H1 (cell line): Measurements from ENCODE around the gene WDFY4. TPM values are rescaled to one million over a fixed set of nuclear protein-coding genes. Genes with fewer than 3 reads are reported as not detected.
A peak's percentile ranks its signal among the peaks of the same experiment; 100 is the strongest.

ENCODE experiments used
- CTCF ChIA-PET: fragments of 300-600 bp; sonication (Branson Sonifier 250); formaldehyde crosslinking; loops from one replicate; lab custom pipeline; 2021; ENCODE audit not compliant: partially characterized antibody; lab: Charles Lee
- POLR2A ChIA-PET: fragments of 300-600 bp; sonication (Branson Sonifier 250); formaldehyde crosslinking; loops from one replicate; lab custom pipeline; 2021; ENCODE audit warnings: inconsistent platforms; ENCODE audit not compliant: partially characterized antibody; lab: Charles Lee
- DNase-seq, 2 experiments: peaks; one replicate each; pipeline versions ENCODE4 v3.0.0 to v3.0.0-alpha.2; 2010 to 2022; ENCODE audit warnings: low spot score in 2 of 2, low read depth in 1 of 2, mixed read lengths in 1 of 2
- FAIRE-seq: peaks from 2 replicates; lab custom pipeline; 2011; peaks lifted over from hg19 to GRCh38; lab: Jason Lieb, UNC
- H2AFZ ChIP-seq: 2 replicates; pipeline ENCODE4 v1.8.1; 2012; ENCODE audit warnings: low read length, inconsistent platforms
- H2AK5ac ChIP-seq: 2 replicates; pipeline ENCODE4 v1.6.1; 2013; ENCODE audit warnings: low read depth, low read length
- H2BK120ac ChIP-seq: replicated peaks from 2 replicates; pipeline ENCODE3; 2013; ENCODE audit warnings: low read depth, low read length, inconsistent platforms
- H2BK12ac ChIP-seq: 2 replicates; pipeline ENCODE4 v1.6.1; 2013; ENCODE audit warnings: low read depth, low read length
- H2BK15ac ChIP-seq: 2 replicates; pipeline ENCODE4 v1.6.1; 2013; ENCODE audit warnings: low read length
- H2BK20ac ChIP-seq: 2 replicates; pipeline ENCODE4 v1.6.1; 2013; ENCODE audit warnings: low read length
- H2BK5ac ChIP-seq: 2 replicates; pipeline ENCODE4 v1.6.1; 2013; ENCODE audit warnings: low read depth, low read length
- H3K14ac ChIP-seq: 2 replicates; pipeline ENCODE4 v1.6.1; 2013; ENCODE audit warnings: inconsistent platforms; ENCODE audit not compliant: insufficient read length
- H3K18ac ChIP-seq: 2 replicates; pipeline ENCODE4 v1.6.1; 2013; ENCODE audit warnings: low read length; ENCODE audit errors: extremely low read depth
- H3K23ac ChIP-seq: 2 replicates; pipeline ENCODE4 v1.6.1; 2013; ENCODE audit warnings: inconsistent platforms; ENCODE audit not compliant: insufficient read length
- H3K23me2 ChIP-seq: 2 replicates; pipeline ENCODE4 v1.6.1; 2013; ENCODE audit warnings: low read depth, low read length
- H3K27ac ChIP-seq: 2 replicates; pipeline ENCODE4 v1.6.1; 2011; ENCODE audit warnings: low read depth, low read length, inconsistent platforms
- H3K27me3 ChIP-seq, 4 experiments: replicated peaks in 1 of 4; 1 replicate in 1 of 4; 2 replicates in 3 of 4; pipeline versions ENCODE4 v1.6.1 to v1.8.1; 2011 to 2013; ENCODE audit warnings: low read length in 3 of 4, mild to moderate bottlenecking in 3 of 4, inconsistent platforms in 2 of 4, mixed read lengths in 2 of 4, moderate library complexity in 1 of 4; ENCODE audit not compliant: control insufficient read depth in 3 of 4, insufficient read depth in 3 of 4; ENCODE audit errors: extremely low read depth in 1 of 4
- H3K36me3 ChIP-seq, 4 experiments: 2 replicates each; pipeline versions ENCODE4 v1.6.1 to v1.8.1; 2011 to 2013; ENCODE audit warnings: mild to moderate bottlenecking in 4 of 4, low read length in 3 of 4, moderate library complexity in 2 of 4, control low read depth in 1 of 4, inconsistent platforms in 1 of 4; ENCODE audit not compliant: insufficient read depth in 4 of 4, control insufficient read depth in 2 of 4
- H3K4ac ChIP-seq: replicated peaks from 2 replicates; pipeline ENCODE3; 2013; ENCODE audit warnings: low read length, low read depth, mixed read lengths, inconsistent platforms; ENCODE audit not compliant: insufficient read length
- H3K4me1 ChIP-seq, 4 experiments: replicated peaks in 1 of 4; 1 replicate in 1 of 4; 2 replicates in 3 of 4; pipeline versions ENCODE4 v1.6.1 to v1.8.1; 2011 to 2013; ENCODE audit warnings: low read length in 3 of 4, inconsistent platforms in 2 of 4, mixed read lengths in 1 of 4; ENCODE audit not compliant: insufficient read depth in 4 of 4, control insufficient read depth in 3 of 4
- H3K4me2 ChIP-seq, 2 experiments: 2 replicates each; pipeline versions ENCODE4 v1.6.1 to v1.8.1; 2011 to 2013; ENCODE audit warnings: low read depth in 2 of 2, low read length in 2 of 2, control low read depth in 1 of 2, inconsistent platforms in 1 of 2, mild to moderate bottlenecking in 1 of 2; ENCODE audit not compliant: insufficient read depth in 1 of 2
- H3K4me3 ChIP-seq, 4 experiments: fragments of 200-600, 300-600 bp in 1 of 4; sonication (generic), shearing (Covaris generic), sonication (Bioruptor Twin) in 1 of 4; 2 replicates each; pipeline versions ENCODE4 v1.5.1 to v1.8.1; 2011 to 2016; ENCODE audit warnings: low read length in 4 of 4, low read depth in 3 of 4, control low read depth in 2 of 4, inconsistent platforms in 2 of 4, mild to moderate bottlenecking in 2 of 4, mixed read lengths in 1 of 4, moderate library complexity in 1 of 4; ENCODE audit not compliant: insufficient read depth in 2 of 4; ENCODE audit errors: extremely low read depth in 1 of 4
- H3K56ac ChIP-seq: replicated peaks from 2 replicates; pipeline ENCODE3; 2013; ENCODE audit warnings: low read depth, mild to moderate bottlenecking, mixed read lengths, low read length, inconsistent platforms; ENCODE audit not compliant: insufficient read length
- H3K79me1 ChIP-seq: 2 replicates; pipeline ENCODE4 v1.6.1; 2013; ENCODE audit warnings: low read depth, low read length, control low read depth
- H3K79me2 ChIP-seq, 2 experiments: 2 replicates each; pipeline versions ENCODE4 v1.6.1 to v1.8.1; 2012 to 2013; ENCODE audit warnings: low read length in 2 of 2, mild to moderate bottlenecking in 2 of 2, inconsistent platforms in 1 of 2; ENCODE audit not compliant: insufficient read depth in 2 of 2, control insufficient read depth in 1 of 2
- H3K9ac ChIP-seq, 4 experiments: replicated peaks in 1 of 4; 1 replicate in 1 of 4; 2 replicates in 3 of 4; pipeline versions ENCODE4 v1.6.1 to v1.8.1; 2011 to 2013; ENCODE audit warnings: low read depth in 3 of 4, low read length in 3 of 4, control low read depth in 2 of 4, mild to moderate bottlenecking in 2 of 4, moderate library complexity in 2 of 4, inconsistent platforms in 1 of 4; ENCODE audit errors: extremely low read depth in 1 of 4
- H3K9me3 ChIP-seq, 2 experiments: 2 replicates each; pipeline versions ENCODE4 v1.6.1 to v1.8.1; 2012 to 2013; ENCODE audit warnings: mild to moderate bottlenecking in 2 of 2, moderate library complexity in 2 of 2, control low read depth in 1 of 2, inconsistent platforms in 1 of 2, low read depth in 1 of 2, low read length in 1 of 2, mixed read lengths in 1 of 2; ENCODE audit not compliant: insufficient read depth in 2 of 2
- H4K20me1 ChIP-seq, 2 experiments: replicated peaks in 1 of 2; 2 replicates each; pipeline versions ENCODE3 to v1.8.1; 2011 to 2013; ENCODE audit warnings: inconsistent platforms in 2 of 2, low read length in 2 of 2, mild to moderate bottlenecking in 1 of 2; ENCODE audit not compliant: insufficient read depth in 2 of 2, control insufficient read depth in 1 of 2
- H4K5ac ChIP-seq: 2 replicates; pipeline ENCODE4 v1.6.1; 2013; ENCODE audit warnings: low read length, low read depth, mixed read lengths, inconsistent platforms; ENCODE audit not compliant: insufficient read length
- H4K8ac ChIP-seq: 2 replicates; pipeline ENCODE4 v1.8.0; 2013; ENCODE audit warnings: mild to moderate bottlenecking, moderate library complexity, low read length, inconsistent platforms; ENCODE audit not compliant: insufficient read depth; ENCODE audit errors: extremely low read depth
- H4K91ac ChIP-seq: replicated peaks from 2 replicates; pipeline ENCODE3; 2013; ENCODE audit warnings: low read length, mixed read lengths, inconsistent platforms; ENCODE audit not compliant: insufficient read length
- FOSL1 ChIP-seq: IDR thresholded peaks from 2 replicates; pipeline ENCODE4 v1.6.1; 2011; ENCODE audit warnings: mild to moderate bottlenecking, low read depth, low read length, moderate library complexity; ENCODE audit not compliant: insufficient read depth
- GABPA ChIP-seq: IDR thresholded peaks from 2 replicates; pipeline ENCODE4 v1.6.1; 2011; ENCODE audit warnings: mild to moderate bottlenecking, low read length, moderate library complexity, borderline replicate concordance; ENCODE audit not compliant: insufficient read depth
- JUND ChIP-seq: IDR thresholded peaks from 2 replicates; pipeline ENCODE4 v1.6.1; 2011; ENCODE audit warnings: mild to moderate bottlenecking, improper control_type of control experiment, low read length
- KDM1A ChIP-seq: fragments of 200-600, 300-600 bp; sonication (generic); IDR thresholded peaks from 2 replicates; pipeline ENCODE4 v1.7.1; 2016; ENCODE audit warnings: mild to moderate bottlenecking, low read length, borderline replicate concordance
- KDM4A ChIP-seq: IDR thresholded peaks from one replicate; pipeline ENCODE4 v1.7.1; 2012; ENCODE audit warnings: low read depth, mild to moderate bottlenecking, moderate library complexity, low read length, inconsistent platforms; ENCODE audit not compliant: severe bottlenecking
- MAFK ChIP-seq: IDR thresholded peaks from 2 replicates; pipeline ENCODE4 v1.6.1; 2012; ENCODE audit warnings: low read depth, mild to moderate bottlenecking, improper control_type of control experiment, low read length
- NRF1 ChIP-seq: IDR thresholded peaks from 2 replicates; pipeline ENCODE4 v1.6.1; 2011; ENCODE audit warnings: mild to moderate bottlenecking, low read depth, low read length, improper control_type of control experiment
- SP4 ChIP-seq: IDR thresholded peaks from 2 replicates; pipeline ENCODE4 v1.6.1; 2012; ENCODE audit warnings: low read length, inconsistent platforms
- TEAD4 ChIP-seq: IDR thresholded peaks from 2 replicates; pipeline ENCODE4 v1.6.1; 2012; ENCODE audit warnings: low read depth, low read length, inconsistent platforms, mixed read lengths
- YY1 ChIP-seq: IDR thresholded peaks from 2 replicates; pipeline ENCODE4 v1.6.1; 2011; ENCODE audit warnings: low read depth, mild to moderate bottlenecking, low read length
- WGBS, 2 experiments: shearing (Covaris generic) in 1 of 2; methylation state at CpG; one replicate each; pipeline versions ENCODE4 v1.1.6 to v1.1.7; 2013 to 2015; ENCODE audit warnings: low lambda C conversion rate in 2 of 2, mixed read lengths in 2 of 2, inconsistent platforms in 1 of 2, low coverage in 1 of 2, missing lambda C conversion rate in 1 of 2; ENCODE audit not compliant: insufficient replicate concordance in 2 of 2, insufficient coverage in 1 of 2, insufficient read length in 1 of 2; ENCODE audit errors: extremely low coverage in 1 of 2, missing lambda C conversion rate in 1 of 2; 5-methylcytosine and 5-hydroxymethylcytosine counted together
- polyA plus RNA-seq, 7 experiments: library from polyadenylated mRNA; depleted of rRNA in 3 of 7; stranded (reverse) in 5 of 7; unstranded in 2 of 7; fragments of >200 nt in 5 of 7; fragments of 200-250 nt in 2 of 7; gene quantifications; 1 replicate in 5 of 7; 2 replicates in 1 of 7; 4 replicates in 1 of 7; pipeline versions ENCODE4 v1.2.1 to v1.2.3, GENCODE V29; 2011 to 2013; ENCODE audit warnings: missing spikeins in 2 of 7, mixed read lengths in 2 of 7
- total RNA-seq: library from RNA; stranded (reverse); fragmentation: NEBNext Ultra II Directional; extraction: Animal tissue kit (Norgen Biotek cat#: 25700); gene quantifications from 2 replicates; pipeline ENCODE4 v1.2.1, GENCODE V29; 2021

Gene WDFY4
- total and polyA plus RNA-seq, 2 of the 8 experiments (the other 6 are each of a cell fraction or from before 2014, with no cell fraction given), result not detected

- H3K56ac ChIP-seq, result no peak overlapping the region
- WGBS, 2 experiments, result 89% methylated on average over 9 of the region's 9 CpGs; no CpG with 5 or more reads in 1 of the 2 experiments
- H2BK120ac ChIP-seq, result no peak overlapping the region
- peaks cover 0 to 2% (median 0%) of the 10 kb centered on the region in 4 experiments; a peak in 1 of 7 replicates for H3K4me1 ChIP-seq
- POLR2A ChIA-PET, result no interaction called here
- H3K9ac ChIP-seq, result no peak overlapping the region
- H4K8ac ChIP-seq, result no peak overlapping the region
- H3K9me3 ChIP-seq, result no peaks in the 10 kb centered on the region
- H3K4me2 ChIP-seq, result no peak overlapping the region
- no peak overlapping the region for H3K23ac ChIP-seq
- H3K4ac ChIP-seq, result no peak overlapping the region
- no peak overlapping the region for H3K18ac ChIP-seq
- H3K79me1 ChIP-seq, result no peaks in the 10 kb centered on the region
- CTCF ChIA-PET, result interaction anchor here (0.6 to 3.3 kb wide), 17 partner anchors 8 to 628 kb away, joined by 3 to 14 read pairs (median 4); no protein-coding TSS in a partner anchor
- H2BK5ac ChIP-seq, result no peak overlapping the region
- no peak overlapping the region for H2AFZ ChIP-seq
- H3K79me2 ChIP-seq, result no peaks in the 10 kb centered on the region
- no peak overlapping the region for H3K4me3 ChIP-seq
- H2BK20ac ChIP-seq, result no peak overlapping the region
- no peaks in the 10 kb centered on the region for H3K27me3 ChIP-seq
- H2BK12ac ChIP-seq, result no peak overlapping the region
- no peaks in the 10 kb centered on the region for H3K36me3 ChIP-seq
- H2AK5ac ChIP-seq, result peak overlapping the region; percentile 61; the same call in 1 of the 2 replicates
- no peak overlapping the region for H2BK15ac ChIP-seq
- H3K14ac ChIP-seq, result no peak overlapping the region
- H3K23me2 ChIP-seq, result no peaks in the 10 kb centered on the region
- no peak overlapping the region for H4K91ac ChIP-seq
- FAIRE-seq, result no peak
- DNase-seq, result peak in 1 of 2 experiments; percentile 11
- no peak overlapping the region for H4K5ac ChIP-seq
- H3K27ac ChIP-seq, result no peak overlapping the region
- H4K20me1 ChIP-seq, result no peaks in the 10 kb centered on the region
- no peak for TF ChIP-seq YY1
- no peak for TF ChIP-seq JUND
- TF ChIP-seq MAFK, result no peak
- no peak for TF ChIP-seq NRF1
- no peak for TF ChIP-seq TEAD4
- no peak for TF ChIP-seq GABPA
- TF ChIP-seq SP4, result no peak
- TF ChIP-seq KDM4A, result no peak
- no peak for TF ChIP-seq KDM1A
- no peak for TF ChIP-seq FOSL1
These were observed 199.7 kb downstream of the WDFY4 start for GRCh38 chr10:48884179-48885045.
